Right lobe of liver (tissue), 6 donors: ENCODE results near the gene NCKAP1. TPM values are rescaled to one million over a fixed set of nuclear protein-coding genes. Genes with fewer than 3 reads are reported as not detected.

Experiments
- ATAC-seq, 4 donors: fragments of 200-7000 bp; cut with Tn5 transposase; one replicate each; pipeline ENCODE4 v1.9.1; 2020; ENCODE audit warnings: mild to moderate bottlenecking in 4 of 4, moderate library complexity in 4 of 4
- DNase-seq, 3 donors: peaks; one replicate each; pipeline ENCODE4 v3.0.0-alpha.2; 2020
- H3K27ac ChIP-seq, 3 donors: fragments of 200-600 bp; one replicate each; pipeline ENCODE4 v1.8.0; 2022
- H3K27me3 ChIP-seq, 2 donors: fragments of 200-600 bp; one replicate each; pipeline ENCODE4 v1.8.0; 2022
- H3K36me3 ChIP-seq, 4 donors: fragments of 200-600 bp; sonication (generic) in 1 of 4; one replicate each; pipeline versions ENCODE4 v1.5.1 to v1.8.0; 2017 to 2022; ENCODE audit warnings: control low read depth in 1 of 4
- H3K4me1 ChIP-seq, 4 donors: fragments of 200-600 bp; sonication (generic) in 1 of 4; one replicate each; pipeline versions ENCODE4 v1.5.1 to v1.8.0; 2017 to 2022; ENCODE audit warnings: control low read depth in 1 of 4
- H3K4me3 ChIP-seq, 3 donors: fragments of 200-600 bp; one replicate each; pipeline ENCODE4 v1.8.0; 2022
- H3K9me3 ChIP-seq, 4 donors: fragments of 200-600 bp; sonication (generic) in 1 of 4; one replicate each; pipeline versions ENCODE4 v1.5.1 to v1.8.0; 2017 to 2022; ENCODE audit warnings: control low read depth in 1 of 4
- CTCF ChIP-seq, 4 donors: fragments of 200-600 bp in 3 of 4; fragments of 450-650 bp in 1 of 4; IDR thresholded peaks; one replicate each; pipeline versions ENCODE4 v1.5.1 to v1.8.0; 2016 to 2022; ENCODE audit warnings: antibody characterized with exemption in 4 of 4, mild to moderate bottlenecking in 2 of 4
- POLR2A ChIP-seq: fragments of 450-650 bp; IDR thresholded peaks from one replicate; pipeline ENCODE4 v1.6.1; 2017; ENCODE audit warnings: antibody characterized with exemption, mild to moderate bottlenecking
- WGBS: methylation state at CpG from one replicate; pipeline ENCODE4 v1.1.6; 2018; ENCODE audit warnings: low coverage, low lambda C conversion rate; ENCODE audit not compliant: insufficient coverage; ENCODE audit errors: missing lambda C conversion rate; 5-methylcytosine and 5-hydroxymethylcytosine counted together
- intact Hi-C, 2 donors: fragments of 100-400 bp; cut with DNase I; formaldehyde crosslinking; loops; one replicate each; pipeline versions ENCODE4 v1.11.2 to v1.14.1; 2022
- total RNA-seq, 6 experiments: library from RNA; depleted of rRNA in 2 of 6; stranded (reverse); fragments of >200 nt in 2 of 6; fragmentation: NEBNext Ultra II Directional in 3 of 6; extraction: Animal tissue kit (Norgen Biotek cat#: 25700) in 3 of 6; gene quantifications; one replicate each; pipeline versions ENCODE4 v1.1.0 to v1.2.4, GENCODE V29; 2016 to 2023
- donor health status: DM: no; HTN: yes; CAD: no.
- donor health status: DM: no; HTN: no; CAD: no.
- donor health status: DM: no; HTN: no; CAD: no.
- donor health status: DM: no; HTN: yes; CAD: no.
- donor health status: DM: no; HTN: yes; CAD: no.

The NCKAP1 gene
- total RNA-seq, 6 experiments from 2014 or later = 31.9 to 50.3 (median 43.3) TPM

GRCh38 chr2:182937870-182938269, 100.4 kb downstream of the NCKAP1 start:
- DNase-seq (no peak), ATAC-seq (no peak)
- 96% methylated on average over 3 of the region's 3 CpGs for WGBS
- H3K27me3 ChIP-seq = no peaks in the 10 kb centered on the region
- H3K27ac ChIP-seq = no peak overlapping the region
- H3K36me3 ChIP-seq = no peaks in the 10 kb centered on the region
- TF ChIP-seq CTCF (IDR thresholded peaks at IDR 0.05) = no peak
- no peak for TF ChIP-seq POLR2A
- no peaks in the 10 kb centered on the region for H3K4me1 ChIP-seq
- no peaks in the 10 kb centered on the region for H3K9me3 ChIP-seq
- intact Hi-C loops = no loop called here
- H3K4me3 ChIP-seq = no peak overlapping the region

- DNase-seq = no peak
- TF ChIP-seq POLR2A (no peak), CTCF (IDR thresholded peaks at IDR 0.05) (no peak)
- intact Hi-C loops = no loop called here
- ATAC-seq = peak in 1 of 4 donors; percentile 12
- no peak overlapping the region for H3K4me3 ChIP-seq
- no peaks in the 10 kb centered on the region for H3K9me3 ChIP-seq
- no peaks in the 10 kb centered on the region for H3K4me1 ChIP-seq
- no peaks in the 10 kb centered on the region for H3K27me3 ChIP-seq
- peaks cover 0 to 4% (median 0%) of the 10 kb centered on the region in 4 donors for H3K36me3 ChIP-seq
- WGBS = 49% methylated on average over 3 of the region's 3 CpGs
- H3K27ac ChIP-seq = no peak overlapping the region
Observed at GRCh38 chr2:182933629-182934028, 104.6 kb downstream of the NCKAP1 start.

GRCh38 chr2:182929972-182930371, 108.3 kb downstream of the NCKAP1 start:
- no peaks in the 10 kb centered on the region for H3K27me3 ChIP-seq
- no peak overlapping the region for H3K27ac ChIP-seq
- H3K4me1 ChIP-seq = no peaks in the 10 kb centered on the region
- no peak overlapping the region for H3K4me3 ChIP-seq
- intact Hi-C loops = no loop called here
- H3K9me3 ChIP-seq = no peaks in the 10 kb centered on the region
- DNase-seq (no peak), ATAC-seq (no peak)
- TF ChIP-seq CTCF (IDR thresholded peaks at IDR 0.05) (no peak), POLR2A (no peak)
- H3K36me3 ChIP-seq = peaks cover 0 to 14% (median 0%) of the 10 kb centered on the region in 4 donors

GRCh38 chr2:182924306-182924705, 114.0 kb downstream of the NCKAP1 start:
- Histone ChIP-seq H3K4me3 (no peak overlapping the region), H3K36me3 (peaks cover 0 to 15% (median 0%) of the 10 kb centered on the region in 4 donors), H3K9me3 (no peaks in the 10 kb centered on the region), H3K4me1 (peaks cover 0 to 6% (median 0%) of the 10 kb centered on the region in 4 donors), H3K27ac (no peak overlapping the region), H3K27me3 (no peaks in the 10 kb centered on the region)
- TF ChIP-seq POLR2A = no peak
- TF ChIP-seq CTCF (IDR thresholded peaks at IDR 0.05) = no peak
- DNase-seq (no peak), ATAC-seq (peak in 3 of 4 donors; percentile 68 to 82 (median 68))
- intact Hi-C loops = no loop called here

- TF ChIP-seq POLR2A = no peak
- no peak for TF ChIP-seq CTCF (IDR thresholded peaks at IDR 0.05)
- Histone ChIP-seq H3K27me3 (no peaks in the 10 kb centered on the region), H3K4me1 (peaks cover 0 to 17% (median 0%) of the 10 kb centered on the region in 4 donors), H3K4me3 (no peak overlapping the region), H3K9me3 (no peaks in the 10 kb centered on the region), H3K27ac (no peak overlapping the region), H3K36me3 (peaks cover 0 to 6% (median 0%) of the 10 kb centered on the region in 4 donors)
- no peak for ATAC-seq
- no peak for DNase-seq
- intact Hi-C loops = no loop called here
Observed at GRCh38 chr2:182921234-182921633, 117.0 kb downstream of the NCKAP1 start.
